SK-N-MC (cell line): Measurements from ENCODE around the gene DSCAM.

Experiments used
- EZH2 ChIP-seq: fragments of 200-600 bp; sonication (generic); IDR thresholded peaks from one replicate; pipeline ENCODE4 v1.6.1; 2017; ENCODE audit warnings: antibody characterized with exemption
- POLR2AphosphoS5 ChIP-seq: IDR thresholded peaks from 2 replicates; pipeline ENCODE4 v1.6.1; 2012; ENCODE audit warnings: mild to moderate bottlenecking, low read depth, low read length, borderline replicate concordance

DNA sequence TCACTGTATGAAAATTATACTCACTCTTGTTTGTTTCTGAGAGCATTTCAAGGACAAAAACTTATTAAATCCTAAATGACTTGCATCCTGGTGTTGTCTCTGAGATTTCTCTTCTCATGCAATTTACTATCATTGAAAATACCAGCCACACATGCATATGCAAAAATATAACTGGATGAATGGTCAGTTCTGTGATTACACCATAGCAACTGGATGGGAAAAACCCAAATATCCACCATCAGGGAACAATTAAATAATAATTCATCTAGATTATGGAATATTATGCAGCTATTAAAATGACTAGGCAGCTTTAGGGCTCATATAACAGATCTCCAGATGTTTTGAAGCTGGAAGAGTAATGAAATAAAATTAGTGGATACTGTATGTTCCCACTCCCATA, 11.6 kb upstream of the DSCAM start:
- TF ChIP-seq EZH2 (no peak), POLR2AphosphoS5 (no peak)
